Calu3 (cell line): Measurements from ENCODE around the gene PROK1. TPM values are rescaled to one million over a fixed set of nuclear protein-coding genes. Genes with fewer than 3 reads are reported as not detected.

Source experiments
- BruUV-seq: library from RNA; stranded (reverse); fragments of 400-500 nt; replicated peaks from 2 replicates; lab custom pipeline; 2021; lab: Mats Ljungman, UMichigan
- CTCF ChIA-PET: fragments of 300-600 bp; sonication (Branson Sonifier 250); formaldehyde crosslinking; loops from one replicate; lab custom pipeline; 2022; ENCODE audit warnings: antibody characterized with exemption; lab: Charles Lee
- DNase-seq: peaks from one replicate; pipeline ENCODE4 v3.0.0; 2022
- H3K27ac Mint-ChIP-seq: one replicate; pipeline ENCODE4 v1.8.0; 2022; ENCODE audit warnings: mixed read lengths; ENCODE audit not compliant: unreplicated experiment
- H3K27me3 Mint-ChIP-seq: one replicate; pipeline ENCODE4 v1.8.0; 2022; ENCODE audit warnings: mixed read lengths; ENCODE audit not compliant: unreplicated experiment
- H3K36me3 Mint-ChIP-seq: one replicate; pipeline ENCODE4 v1.8.0; 2022; ENCODE audit warnings: mild to moderate bottlenecking, moderate library complexity, mixed read lengths; ENCODE audit not compliant: insufficient read depth, unreplicated experiment
- H3K4me1 Mint-ChIP-seq: one replicate; pipeline ENCODE4 v1.8.0; 2022; ENCODE audit warnings: mild to moderate bottlenecking, low read depth, mixed read lengths; ENCODE audit not compliant: unreplicated experiment
- H3K4me3 Mint-ChIP-seq: one replicate; pipeline ENCODE4 v1.8.0; 2022; ENCODE audit warnings: mild to moderate bottlenecking, low read depth, moderate library complexity, mixed read lengths; ENCODE audit not compliant: unreplicated experiment
- H3K9me3 Mint-ChIP-seq: one replicate; pipeline ENCODE4 v1.8.0; 2022; ENCODE audit warnings: low read depth, mixed read lengths; ENCODE audit not compliant: unreplicated experiment
- intact Hi-C: fragments of 100-400 bp; cut with micrococcal nuclease; formaldehyde crosslinking; loops from one replicate; pipeline ENCODE4 v1.10.0; 2022; ENCODE audit not compliant: unreplicated experiment
- total RNA-seq: library from RNA; stranded (reverse); gene quantifications from 2 replicates; pipeline ENCODE4 v1.2.3, GENCODE V29; 2022
- TF ChIP-seq, protein P1 (sequence below): fragments of 200-600 bp; IDR thresholded peaks from one replicate; pipeline ENCODE4 v1.8.0; 2022; ENCODE audit warnings: antibody characterized with exemption; ENCODE audit not compliant: unreplicated experiment

The PROK1 gene
- total RNA-seq, 1 experiment from 2014 or later = not detected

DNA sequence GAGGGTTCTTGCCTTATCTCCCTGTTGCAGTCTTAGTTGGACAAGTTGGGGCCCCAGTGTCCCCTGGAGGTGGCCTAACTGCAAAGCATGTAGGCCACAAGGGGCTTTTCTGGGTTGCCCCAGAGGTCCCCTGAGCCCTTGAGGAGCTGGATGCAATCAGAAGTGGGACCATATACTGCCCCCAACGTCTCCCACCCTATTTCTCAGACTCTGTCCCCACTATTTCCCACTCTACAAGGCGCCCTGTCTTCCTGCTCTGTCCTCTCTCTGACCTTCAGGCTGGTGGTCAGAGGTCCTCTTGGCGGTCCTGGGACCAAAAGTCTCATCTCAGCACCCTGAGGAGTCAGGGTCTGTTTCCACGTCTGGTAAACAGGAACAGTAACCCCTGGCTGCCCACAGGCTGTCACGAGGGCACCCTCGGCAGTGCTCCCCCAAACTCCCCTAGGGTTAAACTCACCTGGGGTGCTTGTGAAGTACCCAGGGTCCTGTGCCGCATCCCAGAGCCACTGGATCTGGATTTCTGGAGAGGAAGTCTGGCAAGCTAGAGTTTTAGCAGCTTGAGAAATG is 14.9 kb downstream of the PROK1 start:
- BruUV-seq = no TSS peak
- H3K27me3 Mint-ChIP-seq = peaks cover 28% of the 10 kb centered on the region
- H3K27ac Mint-ChIP-seq = no peak overlapping the region
- H3K9me3 Mint-ChIP-seq = no peaks in the 10 kb centered on the region
- TF ChIP-seq, protein P1, sequence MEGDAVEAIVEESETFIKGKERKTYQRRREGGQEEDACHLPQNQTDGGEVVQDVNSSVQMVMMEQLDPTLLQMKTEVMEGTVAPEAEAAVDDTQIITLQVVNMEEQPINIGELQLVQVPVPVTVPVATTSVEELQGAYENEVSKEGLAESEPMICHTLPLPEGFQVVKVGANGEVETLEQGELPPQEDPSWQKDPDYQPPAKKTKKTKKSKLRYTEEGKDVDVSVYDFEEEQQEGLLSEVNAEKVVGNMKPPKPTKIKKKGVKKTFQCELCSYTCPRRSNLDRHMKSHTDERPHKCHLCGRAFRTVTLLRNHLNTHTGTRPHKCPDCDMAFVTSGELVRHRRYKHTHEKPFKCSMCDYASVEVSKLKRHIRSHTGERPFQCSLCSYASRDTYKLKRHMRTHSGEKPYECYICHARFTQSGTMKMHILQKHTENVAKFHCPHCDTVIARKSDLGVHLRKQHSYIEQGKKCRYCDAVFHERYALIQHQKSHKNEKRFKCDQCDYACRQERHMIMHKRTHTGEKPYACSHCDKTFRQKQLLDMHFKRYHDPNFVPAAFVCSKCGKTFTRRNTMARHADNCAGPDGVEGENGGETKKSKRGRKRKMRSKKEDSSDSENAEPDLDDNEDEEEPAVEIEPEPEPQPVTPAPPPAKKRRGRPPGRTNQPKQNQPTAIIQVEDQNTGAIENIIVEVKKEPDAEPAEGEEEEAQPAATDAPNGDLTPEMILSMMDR = no peak
- H3K4me1 Mint-ChIP-seq = peaks cover 31% of the 10 kb centered on the region
- CTCF ChIA-PET = no interaction called here
- H3K4me3 Mint-ChIP-seq = no peak overlapping the region
- H3K36me3 Mint-ChIP-seq = no peaks in the 10 kb centered on the region
- intact Hi-C loops = loop anchor here (2.0 kb wide), 1 partner anchor 31 kb away; no protein-coding TSS in a partner anchor
- DNase-seq = no peak

DNA sequence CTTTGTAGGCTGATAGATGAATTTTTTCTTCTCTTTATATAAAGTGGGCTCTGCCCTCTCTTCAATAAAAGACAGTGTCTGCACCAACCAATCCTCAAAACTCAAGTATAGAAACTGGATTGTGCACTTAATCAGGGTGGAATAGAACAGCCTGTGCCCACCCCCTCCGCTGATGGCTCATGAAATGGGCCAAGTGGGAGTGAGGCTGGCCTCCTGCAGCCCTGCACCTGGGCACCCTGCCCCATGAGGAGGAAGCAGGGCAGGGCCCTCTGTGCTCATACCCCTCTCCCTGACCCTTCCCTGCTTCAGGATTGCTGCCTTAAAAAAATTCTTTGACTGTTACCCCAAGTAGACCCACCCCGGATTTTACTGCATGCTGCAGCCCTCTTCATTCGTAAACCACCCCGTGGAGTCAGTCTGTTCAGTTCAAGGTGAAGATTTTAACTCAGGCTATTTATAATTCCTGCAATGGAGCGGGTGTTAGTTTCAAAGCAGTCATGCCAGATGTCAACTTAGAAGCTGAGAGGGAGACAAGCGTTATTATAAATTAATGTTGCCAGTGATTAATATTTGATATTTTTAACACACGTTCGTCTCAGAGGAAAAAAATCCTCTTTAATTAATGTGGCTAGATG is 15.8 kb downstream of the PROK1 start:
- Mint-ChIP-seq H3K27ac (no peak overlapping the region), H3K27me3 (peaks cover 28% of the 10 kb centered on the region), H3K9me3 (no peaks in the 10 kb centered on the region), H3K4me3 (no peak overlapping the region), H3K36me3 (no peaks in the 10 kb centered on the region), H3K4me1 (peaks cover 31% of the 10 kb centered on the region)
- no TSS peak for BruUV-seq
- CTCF ChIA-PET = no interaction called here
- TF ChIP-seq, protein P1 = no peak
- intact Hi-C loops = no loop called here
- DNase-seq = no peak

DNA sequence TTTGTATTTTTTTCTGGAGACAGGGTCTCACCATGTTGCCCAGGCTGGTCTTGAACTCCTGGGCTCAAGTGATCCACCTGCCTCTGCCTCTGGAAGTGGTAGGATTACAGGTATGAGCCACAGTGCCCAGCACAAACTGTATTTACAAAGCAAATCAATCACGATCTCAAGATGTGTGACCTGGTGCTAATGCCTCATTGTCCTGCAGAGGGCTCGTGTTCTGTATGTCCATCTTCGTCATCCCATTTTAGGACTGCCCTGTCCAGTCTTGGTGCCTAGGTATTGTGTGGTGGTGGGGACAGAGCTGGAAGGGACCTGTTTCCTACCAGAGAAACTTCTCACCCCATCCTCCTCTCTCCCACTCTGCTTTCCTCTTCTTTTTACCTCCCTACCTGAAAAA is 20.2 kb downstream of the PROK1 start:
- DNase-seq = no peak
- peaks cover 16% of the 10 kb centered on the region for H3K4me1 Mint-ChIP-seq
- CTCF ChIA-PET = no interaction called here
- intact Hi-C loops = no loop called here
- TF ChIP-seq, protein P1 = no peak
- peaks cover 12% of the 10 kb centered on the region for H3K27me3 Mint-ChIP-seq
- no TSS peak for BruUV-seq
- no peaks in the 10 kb centered on the region for H3K36me3 Mint-ChIP-seq
- no peak overlapping the region for H3K27ac Mint-ChIP-seq
- no peaks in the 10 kb centered on the region for H3K9me3 Mint-ChIP-seq
- no peak overlapping the region for H3K4me3 Mint-ChIP-seq

DNA sequence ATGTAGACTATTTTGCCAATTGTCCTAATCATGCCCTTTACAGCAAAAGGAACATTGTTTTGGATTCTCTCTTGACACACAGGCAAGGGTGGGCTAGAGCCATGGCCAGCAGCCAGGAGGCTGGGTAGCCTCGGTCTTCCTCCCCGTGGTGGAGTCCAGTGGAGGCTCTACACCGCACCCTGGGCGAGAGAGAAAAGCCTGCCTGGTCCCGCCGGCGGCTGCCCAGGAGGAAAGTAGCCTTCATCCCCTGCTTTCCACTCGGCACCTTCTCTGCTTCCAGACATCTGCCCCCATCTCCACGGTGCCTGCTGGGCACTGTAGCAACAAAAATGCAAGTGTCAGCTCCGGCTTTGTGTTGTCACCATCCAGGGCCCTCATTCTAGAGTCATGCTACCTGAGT is 21.6 kb downstream of the PROK1 start:
- Mint-ChIP-seq H3K9me3 (no peaks in the 10 kb centered on the region), H3K4me1 (peaks cover 28% of the 10 kb centered on the region), H3K36me3 (no peaks in the 10 kb centered on the region), H3K27ac (no peak overlapping the region), H3K4me3 (no peak overlapping the region), H3K27me3 (peaks cover 12% of the 10 kb centered on the region)
- intact Hi-C loops = no loop called here
- TF ChIP-seq, protein P1 = no peak
- no peak for DNase-seq
- CTCF ChIA-PET = interaction anchor here (1.0 to 1.1 kb wide), 2 partner anchors 8 to 23 kb away, joined by 3 to 4 read pairs; no protein-coding TSS in a partner anchor
- BruUV-seq = no TSS peak
